WERI-Rb-1 (cell line): ENCODE data around the gene TRIM5.

Source experiments
- DNase-seq: peaks from one replicate; pipeline ENCODE4 v3.0.0-alpha.2; 2020
- H3K27ac ChIP-seq: fragments of 250-450 bp; sonication (Bioruptor Pico); 2 replicates; pipeline ENCODE4 v1.5.1; 2020; ENCODE audit warnings: mild to moderate bottlenecking, moderate library complexity
- H3K27me3 ChIP-seq: fragments of 250-450 bp; sonication (Bioruptor Pico); 2 replicates; pipeline ENCODE4 v1.5.1; 2021; ENCODE audit warnings: mild to moderate bottlenecking, low read depth, moderate library complexity; ENCODE audit not compliant: insufficient read depth, severe bottlenecking
- H3K36me3 ChIP-seq: fragments of 250-450 bp; sonication (Bioruptor Pico); 2 replicates; pipeline ENCODE4 v1.5.1; 2020; ENCODE audit warnings: mild to moderate bottlenecking, moderate library complexity
- H3K4me3 ChIP-seq: 2 replicates; pipeline ENCODE4 v1.5.1; 2011; ENCODE audit warnings: low read depth, mild to moderate bottlenecking, control low read depth, low read length
- H3K9me3 ChIP-seq: fragments of 250-450 bp; sonication (Bioruptor Pico); 2 replicates; pipeline ENCODE4 v1.5.1; 2021; ENCODE audit warnings: mild to moderate bottlenecking, moderate library complexity; ENCODE audit not compliant: severe bottlenecking
- TF ChIP-seq, protein P1 (sequence below): IDR thresholded peaks from 2 replicates; pipeline ENCODE4 v1.5.1; 2011; ENCODE audit warnings: low read depth, mild to moderate bottlenecking, control low read depth, inconsistent platforms, low read length

Gene TRIM5

DNA sequence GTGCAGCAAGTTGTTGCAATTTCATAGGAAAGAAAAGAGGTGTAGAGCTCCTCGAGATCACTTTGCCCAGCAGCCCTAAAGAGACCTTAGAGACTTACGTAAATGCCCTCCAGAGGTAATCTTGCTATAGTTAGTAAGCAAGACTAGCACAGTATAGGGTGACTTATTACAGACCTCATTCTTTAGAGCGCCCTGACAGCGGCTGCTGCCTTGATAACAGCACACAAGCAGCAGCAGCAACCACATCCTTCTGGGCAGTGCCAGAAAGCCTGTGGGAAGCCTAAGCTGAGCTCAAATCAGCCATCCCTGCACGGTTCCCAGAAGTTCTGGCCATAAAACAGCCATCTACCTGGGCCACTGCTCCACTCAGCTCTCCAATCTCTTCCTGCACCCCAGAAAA lies 28.8 kb upstream of the TRIM5 start:
- TF ChIP-seq, protein P1, sequence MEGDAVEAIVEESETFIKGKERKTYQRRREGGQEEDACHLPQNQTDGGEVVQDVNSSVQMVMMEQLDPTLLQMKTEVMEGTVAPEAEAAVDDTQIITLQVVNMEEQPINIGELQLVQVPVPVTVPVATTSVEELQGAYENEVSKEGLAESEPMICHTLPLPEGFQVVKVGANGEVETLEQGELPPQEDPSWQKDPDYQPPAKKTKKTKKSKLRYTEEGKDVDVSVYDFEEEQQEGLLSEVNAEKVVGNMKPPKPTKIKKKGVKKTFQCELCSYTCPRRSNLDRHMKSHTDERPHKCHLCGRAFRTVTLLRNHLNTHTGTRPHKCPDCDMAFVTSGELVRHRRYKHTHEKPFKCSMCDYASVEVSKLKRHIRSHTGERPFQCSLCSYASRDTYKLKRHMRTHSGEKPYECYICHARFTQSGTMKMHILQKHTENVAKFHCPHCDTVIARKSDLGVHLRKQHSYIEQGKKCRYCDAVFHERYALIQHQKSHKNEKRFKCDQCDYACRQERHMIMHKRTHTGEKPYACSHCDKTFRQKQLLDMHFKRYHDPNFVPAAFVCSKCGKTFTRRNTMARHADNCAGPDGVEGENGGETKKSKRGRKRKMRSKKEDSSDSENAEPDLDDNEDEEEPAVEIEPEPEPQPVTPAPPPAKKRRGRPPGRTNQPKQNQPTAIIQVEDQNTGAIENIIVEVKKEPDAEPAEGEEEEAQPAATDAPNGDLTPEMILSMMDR: no peak
- no peak for DNase-seq
- no peak overlapping the region for H3K4me3 ChIP-seq

DNA sequence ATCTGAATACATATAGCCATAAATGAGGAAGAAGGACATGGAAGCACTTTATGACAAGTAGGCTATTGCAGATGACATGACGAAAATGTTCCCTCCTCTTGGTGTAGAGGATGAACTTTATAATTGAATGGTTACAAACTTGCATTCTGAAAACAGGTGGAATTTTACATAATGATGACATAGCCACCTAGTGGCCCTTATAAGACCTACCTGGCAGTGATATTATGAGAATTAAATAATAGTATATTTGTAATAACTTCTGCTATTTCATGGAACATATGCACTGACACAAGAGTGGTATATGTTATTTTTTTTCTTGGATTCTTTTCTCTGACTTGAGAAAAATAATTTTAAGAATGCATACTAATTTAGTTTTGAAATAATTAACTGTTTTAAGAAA lies 27.6 kb upstream of the TRIM5 start:
- no peak for DNase-seq
- peaks cover 42% of the 10 kb centered on the region for H3K27me3 ChIP-seq
- no peak overlapping the region for H3K27ac ChIP-seq
- TF ChIP-seq, protein P1: no peak
- H3K36me3 ChIP-seq: no peaks in the 10 kb centered on the region
- no peaks in the 10 kb centered on the region for H3K9me3 ChIP-seq
- no peak overlapping the region for H3K4me3 ChIP-seq

More for the DNA sequence above, 28.8 kb upstream of the TRIM5 start:
- peaks cover 42% of the 10 kb centered on the region for H3K27me3 ChIP-seq
- H3K9me3 ChIP-seq: no peaks in the 10 kb centered on the region
- H3K36me3 ChIP-seq: no peaks in the 10 kb centered on the region
- no peak overlapping the region for H3K27ac ChIP-seq

DNA sequence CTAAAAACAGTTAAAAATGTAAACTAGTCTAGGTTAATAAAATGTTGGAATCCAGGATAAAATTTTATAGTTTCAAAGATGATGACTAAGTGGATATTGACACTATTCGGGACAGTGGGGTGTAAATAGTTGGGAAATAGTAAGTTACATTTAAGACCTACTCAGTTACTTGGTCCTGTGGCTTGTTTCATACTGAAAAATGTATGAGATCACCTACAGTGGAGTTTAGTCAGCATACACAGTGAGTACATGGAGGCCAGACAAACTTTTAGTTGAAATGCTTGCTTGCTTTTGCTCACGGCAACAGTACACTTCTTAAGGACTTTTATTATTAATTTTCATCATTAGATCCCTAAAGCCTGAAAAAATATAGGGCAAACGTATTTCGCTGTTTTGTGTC lies 20.8 kb upstream of the TRIM5 start:
- DNase-seq: no peak
- no peaks in the 10 kb centered on the region for H3K9me3 ChIP-seq
- no peak overlapping the region for H3K27ac ChIP-seq
- H3K27me3 ChIP-seq: peaks cover 43% of the 10 kb centered on the region
- TF ChIP-seq, protein P1: no peak
- no peaks in the 10 kb centered on the region for H3K36me3 ChIP-seq
- H3K4me3 ChIP-seq: no peak overlapping the region

DNA sequence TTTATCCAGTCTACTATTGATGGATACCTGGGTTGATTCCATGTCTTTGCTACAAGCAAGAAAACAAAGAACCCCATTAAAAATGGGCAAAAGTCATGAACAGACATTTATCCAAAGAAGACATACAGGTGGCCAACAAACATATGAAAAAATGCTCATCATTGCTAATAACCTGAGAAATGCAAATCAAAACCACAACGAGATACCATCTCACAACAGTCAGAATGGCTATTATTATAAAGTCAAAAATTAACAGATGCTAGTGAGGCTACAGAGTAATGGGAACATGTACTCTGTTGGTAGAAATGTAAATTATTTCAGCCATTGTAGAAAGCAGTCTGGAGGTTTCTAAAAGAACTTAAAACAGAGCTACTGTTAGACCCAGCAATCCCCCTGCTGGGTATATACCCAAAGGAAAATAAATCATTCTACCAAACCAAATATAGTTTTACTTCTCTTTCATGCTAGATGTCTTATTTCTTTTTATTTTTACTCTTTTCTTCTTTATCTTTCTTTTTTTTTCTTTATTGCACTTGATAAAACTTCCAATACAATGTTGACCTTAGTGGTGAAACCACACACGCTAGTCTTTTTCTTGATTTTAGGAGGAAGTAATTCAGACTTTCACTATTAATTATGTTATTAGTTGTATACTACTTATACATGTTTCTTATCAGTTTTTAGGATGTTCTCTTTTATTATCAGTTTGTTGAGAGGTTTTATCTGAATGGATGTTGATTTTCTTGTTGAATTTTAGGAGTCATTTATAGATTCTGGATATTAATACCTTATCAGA lies 19.1 kb upstream of the TRIM5 start:
- no peak overlapping the region for H3K4me3 ChIP-seq

DNA sequence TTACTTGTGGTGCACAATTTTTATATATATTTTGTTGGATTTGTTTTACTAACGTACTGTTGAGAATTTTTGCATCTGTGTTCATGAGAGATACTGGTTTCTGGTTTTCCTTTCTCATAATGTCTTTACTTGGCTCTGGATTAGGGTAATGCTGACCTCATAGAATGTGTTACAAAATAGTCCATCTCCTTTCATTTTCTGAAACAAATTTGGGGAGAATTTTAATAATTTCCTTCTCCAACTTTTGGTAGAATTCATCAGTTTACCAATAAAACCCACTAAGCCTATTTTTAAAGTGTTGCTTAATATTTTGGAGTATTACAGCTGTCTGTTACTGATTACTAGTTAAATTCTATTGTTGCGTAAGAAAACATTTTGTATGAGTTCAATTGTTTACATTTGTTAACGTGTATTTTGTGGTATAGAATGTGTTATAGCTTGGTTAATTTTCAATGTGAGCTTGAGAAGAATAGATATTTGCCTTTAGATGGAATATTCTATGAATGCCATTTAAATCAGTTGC lies 16.2 kb upstream of the TRIM5 start:
- no peak overlapping the region for H3K4me3 ChIP-seq
- no peak for DNase-seq
- no peaks in the 10 kb centered on the region for H3K9me3 ChIP-seq
- TF ChIP-seq, protein P1: no peak
- no peak overlapping the region for H3K27ac ChIP-seq
- H3K36me3 ChIP-seq: no peaks in the 10 kb centered on the region
- H3K27me3 ChIP-seq: peaks cover 26% of the 10 kb centered on the region

More for the DNA sequence above, 19.1 kb upstream of the TRIM5 start:
- no peak for DNase-seq
- peaks cover 33% of the 10 kb centered on the region for H3K27me3 ChIP-seq
- H3K27ac ChIP-seq: no peak overlapping the region
- no peaks in the 10 kb centered on the region for H3K36me3 ChIP-seq
- H3K9me3 ChIP-seq: no peaks in the 10 kb centered on the region
- TF ChIP-seq, protein P1: no peak
